K562 (cell line): ENCODE measurements around the gene ACOT7. TPM values are rescaled to one million over a fixed set of nuclear protein-coding genes. Genes with fewer than 3 reads are reported as not detected.

ENCODE experiments used
- CREM ChIP-seq: IDR thresholded peaks from 2 replicates; pipeline ENCODE4 v1.6.1; 2014; ENCODE audit warnings: antibody characterized with exemption, low read depth
- DPF2 ChIP-seq: fragments of 450-650 bp; IDR thresholded peaks from 2 replicates; pipeline ENCODE4 v1.6.1; 2016
- ESRRA ChIP-seq: fragments of 450-650 bp; IDR thresholded peaks from 2 replicates; pipeline ENCODE4 v1.6.1; 2014; ENCODE audit warnings: low read depth, mild to moderate bottlenecking, moderate library complexity, borderline replicate concordance
- EWSR1 ChIP-seq: fragments of 450-650 bp; IDR thresholded peaks from 2 replicates; pipeline ENCODE4 v1.6.1; 2018; ENCODE audit warnings: borderline replicate concordance, mild to moderate bottlenecking, low read depth, moderate library complexity; ENCODE audit not compliant: partially characterized antibody
- GABPB1 ChIP-seq: sonication (generic); formaldehyde crosslinking; IDR thresholded peaks from 2 replicates; pipeline ENCODE4 v1.8.0; 2022; ENCODE audit warnings: mild to moderate bottlenecking, missing genetic modification reagents
- PCBP1 ChIP-seq: fragments of 200-400 bp; formaldehyde crosslinking; IDR thresholded peaks from 2 replicates; pipeline ENCODE4 v1.6.1; 2018; ENCODE audit warnings: mild to moderate bottlenecking, low read depth, low read length; ENCODE audit not compliant: poor library complexity, severe bottlenecking
- polyA plus RNA-seq, 8 experiments: library from polyadenylated mRNA; depleted of rRNA in 4 of 8; stranded (reverse) in 5 of 8; unstranded in 3 of 8; fragments of >200 nt; fragmentation: Nextera tagmentation in 2 of 8; fragmentation: Illumina TruSeq in 1 of 8; extraction: Ambion mirVana in 2 of 8; extraction: Trizol in 1 of 8; gene quantifications; 2 replicates each; pipeline versions ENCODE4 v1.2.1 to v1.2.3, GENCODE V29; 2011 to 2014; ENCODE audit warnings: inconsistent platforms in 1 of 8, missing spikeins in 1 of 8
- total RNA-seq, 7 experiments: library from RNA; depleted of rRNA in 6 of 7; stranded (reverse); fragments of >200 nt in 6 of 7; fragmentation: Illumina TruSeq in 2 of 7; extraction: Trizol in 2 of 7; gene quantifications; 2 replicates each; pipeline versions ENCODE4 v1.2.1 to v1.2.3, GENCODE V29; 2011 to 2021; ENCODE audit warnings: low replicate concordance in 1 of 7
- TF ChIP-seq, protein P1 (sequence below): IDR thresholded peaks from 2 replicates; pipeline ENCODE4 v1.6.1; 2011; ENCODE audit not compliant: insufficient read length; ENCODE audit errors: extremely low read depth
- TF ChIP-seq, protein P2 (sequence below), 2 experiments: fragments of 450-650 bp; formaldehyde crosslinking in 1 of 2; IDR thresholded peaks; 2 replicates each; pipeline versions ENCODE4 v1.4.0 to v1.6.1; 2014 to 2020; ENCODE audit warnings: mild to moderate bottlenecking in 2 of 2, borderline replicate concordance in 1 of 2, low read depth in 1 of 2
- TF ChIP-seq, protein P3 (sequence below): fragments of 450-650 bp; formaldehyde crosslinking; IDR thresholded peaks from 2 replicates; pipeline ENCODE4 v1.4.0; 2020; ENCODE audit warnings: mild to moderate bottlenecking
- TF ChIP-seq, protein P4 (sequence below): sonication (generic); formaldehyde crosslinking; IDR thresholded peaks from 2 replicates; pipeline ENCODE4 v1.8.0; 2022; ENCODE audit warnings: mild to moderate bottlenecking, low read depth, missing genetic modification reagents
- TF ChIP-seq, protein P5 (sequence below): fragments of 450-650 bp; IDR thresholded peaks from 2 replicates; pipeline ENCODE4 v1.6.1; 2016; ENCODE audit warnings: antibody characterized with exemption
- TF ChIP-seq, protein P6 (sequence below): fragments of 450-650 bp; IDR thresholded peaks from 2 replicates; pipeline ENCODE4 v1.6.1; 2016; ENCODE audit warnings: low read depth, mild to moderate bottlenecking, moderate library complexity

Gene ACOT7
- total and polyA plus RNA-seq, 9 of the 15 experiments (the other 6 are each of a cell fraction or from before 2014, with no cell fraction given): 7.0 to 92.6 (median 37.2) TPM

DNA sequence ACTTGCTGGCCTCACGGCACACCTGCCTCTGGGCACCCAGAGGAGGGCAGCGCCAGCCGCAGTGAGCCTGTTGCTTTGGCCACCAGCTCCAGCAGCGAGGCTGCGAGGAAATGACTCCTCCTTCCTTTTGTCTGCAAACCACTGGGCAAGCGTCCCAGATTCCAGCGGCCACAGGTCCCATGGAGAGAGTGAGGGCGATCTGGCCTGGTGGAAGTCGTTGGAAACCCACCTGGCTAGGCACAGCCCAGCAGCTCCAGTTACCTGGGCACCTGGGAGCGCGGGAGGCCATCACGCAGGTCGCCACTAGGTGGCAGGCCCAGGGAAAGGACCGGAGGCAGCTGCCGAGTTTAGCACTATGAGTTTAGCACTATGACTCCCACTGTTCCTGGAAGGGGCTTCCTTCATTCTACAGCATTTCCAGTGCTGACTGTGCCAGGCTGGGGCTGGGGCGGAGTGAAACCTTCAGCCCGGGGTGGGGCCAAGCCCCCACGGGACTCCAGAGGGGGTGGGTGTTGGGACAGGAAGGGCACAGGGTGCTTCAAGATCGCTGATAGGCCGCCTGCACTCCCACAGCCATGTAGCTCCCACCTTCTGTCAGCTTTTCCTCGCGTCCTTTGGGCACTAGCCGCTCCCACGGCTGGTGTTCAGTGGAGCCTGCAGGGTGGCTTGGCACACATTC is 29.9 kb upstream of the ACOT7 start (continued):
- TF ChIP-seq, protein P1, sequence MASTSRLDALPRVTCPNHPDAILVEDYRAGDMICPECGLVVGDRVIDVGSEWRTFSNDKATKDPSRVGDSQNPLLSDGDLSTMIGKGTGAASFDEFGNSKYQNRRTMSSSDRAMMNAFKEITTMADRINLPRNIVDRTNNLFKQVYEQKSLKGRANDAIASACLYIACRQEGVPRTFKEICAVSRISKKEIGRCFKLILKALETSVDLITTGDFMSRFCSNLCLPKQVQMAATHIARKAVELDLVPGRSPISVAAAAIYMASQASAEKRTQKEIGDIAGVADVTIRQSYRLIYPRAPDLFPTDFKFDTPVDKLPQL: no peak
- TF ChIP-seq PCBP1: peak; percentile 25
- TF ChIP-seq DPF2: peak; percentile 38; the same call in 1 of the 2 replicates
- TF ChIP-seq, protein P2, sequence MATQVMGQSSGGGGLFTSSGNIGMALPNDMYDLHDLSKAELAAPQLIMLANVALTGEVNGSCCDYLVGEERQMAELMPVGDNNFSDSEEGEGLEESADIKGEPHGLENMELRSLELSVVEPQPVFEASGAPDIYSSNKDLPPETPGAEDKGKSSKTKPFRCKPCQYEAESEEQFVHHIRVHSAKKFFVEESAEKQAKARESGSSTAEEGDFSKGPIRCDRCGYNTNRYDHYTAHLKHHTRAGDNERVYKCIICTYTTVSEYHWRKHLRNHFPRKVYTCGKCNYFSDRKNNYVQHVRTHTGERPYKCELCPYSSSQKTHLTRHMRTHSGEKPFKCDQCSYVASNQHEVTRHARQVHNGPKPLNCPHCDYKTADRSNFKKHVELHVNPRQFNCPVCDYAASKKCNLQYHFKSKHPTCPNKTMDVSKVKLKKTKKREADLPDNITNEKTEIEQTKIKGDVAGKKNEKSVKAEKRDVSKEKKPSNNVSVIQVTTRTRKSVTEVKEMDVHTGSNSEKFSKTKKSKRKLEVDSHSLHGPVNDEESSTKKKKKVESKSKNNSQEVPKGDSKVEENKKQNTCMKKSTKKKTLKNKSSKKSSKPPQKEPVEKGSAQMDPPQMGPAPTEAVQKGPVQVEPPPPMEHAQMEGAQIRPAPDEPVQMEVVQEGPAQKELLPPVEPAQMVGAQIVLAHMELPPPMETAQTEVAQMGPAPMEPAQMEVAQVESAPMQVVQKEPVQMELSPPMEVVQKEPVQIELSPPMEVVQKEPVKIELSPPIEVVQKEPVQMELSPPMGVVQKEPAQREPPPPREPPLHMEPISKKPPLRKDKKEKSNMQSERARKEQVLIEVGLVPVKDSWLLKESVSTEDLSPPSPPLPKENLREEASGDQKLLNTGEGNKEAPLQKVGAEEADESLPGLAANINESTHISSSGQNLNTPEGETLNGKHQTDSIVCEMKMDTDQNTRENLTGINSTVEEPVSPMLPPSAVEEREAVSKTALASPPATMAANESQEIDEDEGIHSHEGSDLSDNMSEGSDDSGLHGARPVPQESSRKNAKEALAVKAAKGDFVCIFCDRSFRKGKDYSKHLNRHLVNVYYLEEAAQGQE (IDR thresholded peaks at IDR 0.05; ENCODE audit: borderline replicate concordance): peak; percentile 61; the same call in 1 of the 2 replicates
- TF ChIP-seq, protein P2 (CRISPR knock-in tag; IDR thresholded peaks at IDR 0.05; ENCODE audit: low read depth): no peak
- TF ChIP-seq, protein P3, sequence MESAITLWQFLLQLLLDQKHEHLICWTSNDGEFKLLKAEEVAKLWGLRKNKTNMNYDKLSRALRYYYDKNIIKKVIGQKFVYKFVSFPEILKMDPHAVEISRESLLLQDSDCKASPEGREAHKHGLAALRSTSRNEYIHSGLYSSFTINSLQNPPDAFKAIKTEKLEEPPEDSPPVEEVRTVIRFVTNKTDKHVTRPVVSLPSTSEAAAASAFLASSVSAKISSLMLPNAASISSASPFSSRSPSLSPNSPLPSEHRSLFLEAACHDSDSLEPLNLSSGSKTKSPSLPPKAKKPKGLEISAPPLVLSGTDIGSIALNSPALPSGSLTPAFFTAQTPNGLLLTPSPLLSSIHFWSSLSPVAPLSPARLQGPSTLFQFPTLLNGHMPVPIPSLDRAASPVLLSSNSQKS: no peak
- TF ChIP-seq, protein P4, sequence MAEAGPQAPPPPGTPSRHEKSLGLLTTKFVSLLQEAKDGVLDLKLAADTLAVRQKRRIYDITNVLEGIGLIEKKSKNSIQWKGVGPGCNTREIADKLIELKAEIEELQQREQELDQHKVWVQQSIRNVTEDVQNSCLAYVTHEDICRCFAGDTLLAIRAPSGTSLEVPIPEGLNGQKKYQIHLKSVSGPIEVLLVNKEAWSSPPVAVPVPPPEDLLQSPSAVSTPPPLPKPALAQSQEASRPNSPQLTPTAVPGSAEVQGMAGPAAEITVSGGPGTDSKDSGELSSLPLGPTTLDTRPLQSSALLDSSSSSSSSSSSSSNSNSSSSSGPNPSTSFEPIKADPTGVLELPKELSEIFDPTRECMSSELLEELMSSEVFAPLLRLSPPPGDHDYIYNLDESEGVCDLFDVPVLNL: no peak; the same call in 1 of the 2 replicates
- TF ChIP-seq EWSR1: no peak
- TF ChIP-seq, protein P5, sequence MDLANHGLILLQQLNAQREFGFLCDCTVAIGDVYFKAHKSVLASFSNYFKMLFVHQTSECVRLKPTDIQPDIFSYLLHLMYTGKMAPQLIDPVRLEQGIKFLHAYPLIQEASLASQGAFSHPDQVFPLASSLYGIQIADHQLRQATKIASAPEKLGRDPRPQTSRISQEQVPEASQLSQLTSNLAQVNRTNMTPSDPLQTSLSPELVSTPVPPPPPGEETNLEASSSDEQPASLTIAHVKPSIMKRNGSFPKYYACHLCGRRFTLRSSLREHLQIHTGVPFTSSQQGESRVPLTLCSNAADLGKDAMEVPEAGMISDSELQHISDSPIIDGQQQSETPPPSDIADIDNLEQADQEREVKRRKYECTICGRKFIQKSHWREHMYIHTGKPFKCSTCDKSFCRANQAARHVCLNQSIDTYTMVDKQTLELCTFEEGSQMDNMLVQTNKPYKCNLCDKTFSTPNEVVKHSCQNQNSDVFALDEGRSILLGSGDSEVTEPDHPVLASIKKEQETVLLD: peak; percentile 16; the same call in 1 of the 2 replicates
- TF ChIP-seq GABPB1 (CRISPR knock-in tag): peak; percentile 33; the same call in 1 of the 2 replicates
- TF ChIP-seq, protein P6, sequence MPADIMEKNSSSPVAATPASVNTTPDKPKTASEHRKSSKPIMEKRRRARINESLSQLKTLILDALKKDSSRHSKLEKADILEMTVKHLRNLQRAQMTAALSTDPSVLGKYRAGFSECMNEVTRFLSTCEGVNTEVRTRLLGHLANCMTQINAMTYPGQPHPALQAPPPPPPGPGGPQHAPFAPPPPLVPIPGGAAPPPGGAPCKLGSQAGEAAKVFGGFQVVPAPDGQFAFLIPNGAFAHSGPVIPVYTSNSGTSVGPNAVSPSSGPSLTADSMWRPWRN: no peak
- TF ChIP-seq ESRRA: peak; percentile 15; the same call in 1 of the 2 replicates
- TF ChIP-seq CREM: peak; percentile 54; the same call in 1 of the 2 replicates
